ENCODE results near the gene NEK6.

DNA sequence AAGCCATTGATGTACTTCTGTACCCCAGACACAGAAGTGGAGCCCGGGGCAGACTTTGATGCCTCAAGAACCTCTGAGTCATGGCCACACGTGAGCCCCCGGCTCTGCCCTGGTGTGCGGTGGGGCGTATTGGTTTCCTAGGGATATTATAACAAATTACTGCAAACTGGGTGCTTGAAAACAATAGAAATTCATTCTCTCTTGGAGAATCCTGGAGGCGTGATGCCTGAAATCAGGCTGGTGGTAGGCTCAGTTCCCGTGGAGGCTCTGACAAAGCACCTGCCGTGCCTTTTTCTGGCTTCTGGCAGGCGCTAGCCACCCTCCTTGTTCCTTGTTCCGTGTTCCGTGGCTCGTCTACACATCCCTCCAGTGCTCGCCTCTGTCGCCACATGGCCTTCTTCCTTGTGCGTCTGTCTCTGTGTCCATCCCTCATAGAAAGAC lies 24.2 kb downstream of the NEK6 start:
- TF ChIP-seq POLR2A (IDR thresholded peaks at IDR 0.05) (no peak), CTCF (IDR thresholded peaks at IDR 0.05 in 8 of 11, conservative IDR thresholded peaks at IDR 0.05 in 3 of 11) (no peak)

Data from spleen (tissue), 7 donors.